Liver (tissue), 3 donors: ENCODE measurements around the gene CHPT1.

Experiments used
- GABPA ChIP-seq, 2 donors: IDR thresholded peaks in 1 of 2; conservative IDR thresholded peaks in 1 of 2; 2 replicates each; pipeline ENCODE4 v1.6.1; 2016; ENCODE audit warnings: antibody characterized with exemption in 2 of 2, mild to moderate bottlenecking in 1 of 2, moderate library complexity in 1 of 2
- JUND ChIP-seq, 2 donors: IDR thresholded peaks; 2 replicates each; pipeline ENCODE4 v1.6.1; 2016; ENCODE audit warnings: antibody characterized with exemption in 2 of 2
- RXRA ChIP-seq, 2 donors: IDR thresholded peaks; 2 replicates each; pipeline ENCODE4 v1.6.1; 2017 to 2018; ENCODE audit warnings: antibody characterized with exemption in 2 of 2, mild to moderate bottlenecking in 1 of 2
- TAF1 ChIP-seq: conservative IDR thresholded peaks from 2 replicates; pipeline ENCODE4 v1.6.1; 2016; ENCODE audit warnings: antibody characterized with exemption, mild to moderate bottlenecking
- TF ChIP-seq, protein P1 (sequence below): fragments of 150-350 bp; IDR thresholded peaks from 2 replicates; pipeline ENCODE4 v1.5.1; 2017; ENCODE audit warnings: improper control_type of control experiment, low read depth, low read length; ENCODE audit not compliant: missing input control
- TF ChIP-seq, protein P2 (sequence below): IDR thresholded peaks from 2 replicates; pipeline ENCODE4 v1.6.1; 2016; ENCODE audit warnings: antibody characterized with exemption, mild to moderate bottlenecking
- donor health status: healthy.
- donor health status: healthy.

GRCh38 chr12:101703487-101703886 is 6.0 kb downstream of the CHPT1 start:
- TF ChIP-seq, protein P1, sequence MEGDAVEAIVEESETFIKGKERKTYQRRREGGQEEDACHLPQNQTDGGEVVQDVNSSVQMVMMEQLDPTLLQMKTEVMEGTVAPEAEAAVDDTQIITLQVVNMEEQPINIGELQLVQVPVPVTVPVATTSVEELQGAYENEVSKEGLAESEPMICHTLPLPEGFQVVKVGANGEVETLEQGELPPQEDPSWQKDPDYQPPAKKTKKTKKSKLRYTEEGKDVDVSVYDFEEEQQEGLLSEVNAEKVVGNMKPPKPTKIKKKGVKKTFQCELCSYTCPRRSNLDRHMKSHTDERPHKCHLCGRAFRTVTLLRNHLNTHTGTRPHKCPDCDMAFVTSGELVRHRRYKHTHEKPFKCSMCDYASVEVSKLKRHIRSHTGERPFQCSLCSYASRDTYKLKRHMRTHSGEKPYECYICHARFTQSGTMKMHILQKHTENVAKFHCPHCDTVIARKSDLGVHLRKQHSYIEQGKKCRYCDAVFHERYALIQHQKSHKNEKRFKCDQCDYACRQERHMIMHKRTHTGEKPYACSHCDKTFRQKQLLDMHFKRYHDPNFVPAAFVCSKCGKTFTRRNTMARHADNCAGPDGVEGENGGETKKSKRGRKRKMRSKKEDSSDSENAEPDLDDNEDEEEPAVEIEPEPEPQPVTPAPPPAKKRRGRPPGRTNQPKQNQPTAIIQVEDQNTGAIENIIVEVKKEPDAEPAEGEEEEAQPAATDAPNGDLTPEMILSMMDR: no peak
- TF ChIP-seq, protein P2, sequence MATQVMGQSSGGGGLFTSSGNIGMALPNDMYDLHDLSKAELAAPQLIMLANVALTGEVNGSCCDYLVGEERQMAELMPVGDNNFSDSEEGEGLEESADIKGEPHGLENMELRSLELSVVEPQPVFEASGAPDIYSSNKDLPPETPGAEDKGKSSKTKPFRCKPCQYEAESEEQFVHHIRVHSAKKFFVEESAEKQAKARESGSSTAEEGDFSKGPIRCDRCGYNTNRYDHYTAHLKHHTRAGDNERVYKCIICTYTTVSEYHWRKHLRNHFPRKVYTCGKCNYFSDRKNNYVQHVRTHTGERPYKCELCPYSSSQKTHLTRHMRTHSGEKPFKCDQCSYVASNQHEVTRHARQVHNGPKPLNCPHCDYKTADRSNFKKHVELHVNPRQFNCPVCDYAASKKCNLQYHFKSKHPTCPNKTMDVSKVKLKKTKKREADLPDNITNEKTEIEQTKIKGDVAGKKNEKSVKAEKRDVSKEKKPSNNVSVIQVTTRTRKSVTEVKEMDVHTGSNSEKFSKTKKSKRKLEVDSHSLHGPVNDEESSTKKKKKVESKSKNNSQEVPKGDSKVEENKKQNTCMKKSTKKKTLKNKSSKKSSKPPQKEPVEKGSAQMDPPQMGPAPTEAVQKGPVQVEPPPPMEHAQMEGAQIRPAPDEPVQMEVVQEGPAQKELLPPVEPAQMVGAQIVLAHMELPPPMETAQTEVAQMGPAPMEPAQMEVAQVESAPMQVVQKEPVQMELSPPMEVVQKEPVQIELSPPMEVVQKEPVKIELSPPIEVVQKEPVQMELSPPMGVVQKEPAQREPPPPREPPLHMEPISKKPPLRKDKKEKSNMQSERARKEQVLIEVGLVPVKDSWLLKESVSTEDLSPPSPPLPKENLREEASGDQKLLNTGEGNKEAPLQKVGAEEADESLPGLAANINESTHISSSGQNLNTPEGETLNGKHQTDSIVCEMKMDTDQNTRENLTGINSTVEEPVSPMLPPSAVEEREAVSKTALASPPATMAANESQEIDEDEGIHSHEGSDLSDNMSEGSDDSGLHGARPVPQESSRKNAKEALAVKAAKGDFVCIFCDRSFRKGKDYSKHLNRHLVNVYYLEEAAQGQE: no peak
- TF ChIP-seq RXRA (IDR thresholded peaks at IDR 0.05) (no peak), TAF1 (no peak), JUND (IDR thresholded peaks at IDR 0.05) (no peak), GABPA (IDR thresholded peaks at IDR 0.05 in 1 of 2, conservative IDR thresholded peaks at IDR 0.05 in 1 of 2) (no peak)
